GM21576 (cell line): ENCODE measurements around the gene DOCK4.
A peak's percentile ranks its signal among the peaks of the same experiment; 100 is the strongest.

Source experiments
- ATAC-seq: cut with Tn5 transposase; IDR thresholded peaks from one replicate; pipeline ENCODE4 v1.9.1; 2021; ENCODE audit warnings: mild to moderate bottlenecking, moderate library complexity; ENCODE audit not compliant: unreplicated experiment

The DOCK4 gene

DNA sequence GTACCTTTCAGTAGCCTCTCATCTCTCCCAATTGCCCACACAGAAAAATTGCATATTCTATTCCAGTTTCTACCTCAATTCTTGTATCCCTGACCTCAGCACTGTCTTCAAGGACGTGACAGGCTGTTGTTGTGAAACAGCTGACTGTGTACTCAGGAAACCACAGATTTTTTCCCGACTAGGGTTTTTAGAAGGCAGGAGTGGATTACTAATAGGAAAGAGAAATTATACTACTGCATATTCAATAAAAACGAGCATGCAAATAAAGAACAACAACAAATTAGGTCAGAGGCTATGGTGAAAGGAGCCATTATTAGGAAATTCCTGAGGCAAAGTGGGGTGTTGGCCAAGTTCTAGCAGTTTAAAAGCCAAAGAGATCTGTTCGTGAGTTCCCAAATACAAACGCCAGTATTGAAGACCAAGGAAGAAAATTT, 93.4 kb downstream of the DOCK4 start:
- no peak for ATAC-seq

DNA sequence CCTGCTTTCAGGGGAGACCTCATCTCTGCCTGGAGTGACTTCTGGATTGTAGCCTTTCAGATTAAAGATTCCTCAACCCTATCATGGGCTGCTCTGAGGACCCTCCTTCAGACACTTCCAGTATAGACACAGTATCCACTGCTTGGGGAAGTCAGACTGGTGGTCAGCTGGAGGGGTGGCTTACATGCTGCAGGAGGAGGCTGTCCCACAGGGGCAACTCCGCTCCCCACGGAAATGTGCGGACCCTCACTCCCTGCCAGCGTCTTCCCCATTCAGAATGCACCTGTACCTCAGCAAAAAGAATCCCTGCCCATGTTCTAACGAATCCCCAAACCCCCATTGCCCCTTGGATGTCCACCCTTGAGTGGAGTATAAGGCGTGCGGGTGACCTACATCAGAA, 95.5 kb downstream of the DOCK4 start:
- no peak for ATAC-seq

DNA sequence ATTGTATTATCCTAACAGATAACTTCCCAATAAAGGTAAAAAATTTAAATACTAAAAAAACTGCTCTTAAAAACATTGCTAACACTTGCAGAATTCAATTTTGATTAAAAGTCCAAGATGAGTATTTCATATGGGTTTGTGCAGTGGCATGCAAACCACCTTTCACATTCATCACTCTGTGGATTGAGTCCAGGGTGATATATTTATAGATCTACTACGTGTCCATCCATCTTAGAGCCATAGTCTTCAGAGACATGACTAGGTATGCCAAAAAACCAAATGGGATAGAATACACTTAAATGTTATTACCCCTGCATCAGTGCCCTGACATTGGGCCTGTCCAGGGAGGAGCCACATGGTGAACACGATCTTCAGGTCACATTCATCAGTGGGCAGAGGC, 96.0 kb downstream of the DOCK4 start:
- no peak for ATAC-seq

DNA sequence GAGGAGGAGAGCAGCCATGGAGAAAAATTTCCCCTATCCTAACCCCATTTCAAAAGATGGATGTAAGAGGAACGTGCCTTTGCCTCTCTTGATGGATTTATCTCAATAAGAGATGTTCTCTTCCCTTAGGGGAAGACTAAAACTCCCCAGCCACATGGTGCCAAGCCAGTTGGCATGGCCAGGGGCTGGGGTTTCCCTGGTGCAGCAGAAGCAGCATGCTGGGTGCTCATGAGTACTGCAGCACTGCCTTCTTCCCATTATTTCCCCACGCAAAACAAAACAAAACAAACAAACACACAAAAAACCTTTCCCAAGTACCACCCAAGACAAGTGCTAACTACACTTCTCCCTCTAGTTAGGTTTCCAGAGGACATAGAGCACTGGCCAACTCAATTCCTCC, 97.2 kb downstream of the DOCK4 start:
- ATAC-seq: no peak

DNA sequence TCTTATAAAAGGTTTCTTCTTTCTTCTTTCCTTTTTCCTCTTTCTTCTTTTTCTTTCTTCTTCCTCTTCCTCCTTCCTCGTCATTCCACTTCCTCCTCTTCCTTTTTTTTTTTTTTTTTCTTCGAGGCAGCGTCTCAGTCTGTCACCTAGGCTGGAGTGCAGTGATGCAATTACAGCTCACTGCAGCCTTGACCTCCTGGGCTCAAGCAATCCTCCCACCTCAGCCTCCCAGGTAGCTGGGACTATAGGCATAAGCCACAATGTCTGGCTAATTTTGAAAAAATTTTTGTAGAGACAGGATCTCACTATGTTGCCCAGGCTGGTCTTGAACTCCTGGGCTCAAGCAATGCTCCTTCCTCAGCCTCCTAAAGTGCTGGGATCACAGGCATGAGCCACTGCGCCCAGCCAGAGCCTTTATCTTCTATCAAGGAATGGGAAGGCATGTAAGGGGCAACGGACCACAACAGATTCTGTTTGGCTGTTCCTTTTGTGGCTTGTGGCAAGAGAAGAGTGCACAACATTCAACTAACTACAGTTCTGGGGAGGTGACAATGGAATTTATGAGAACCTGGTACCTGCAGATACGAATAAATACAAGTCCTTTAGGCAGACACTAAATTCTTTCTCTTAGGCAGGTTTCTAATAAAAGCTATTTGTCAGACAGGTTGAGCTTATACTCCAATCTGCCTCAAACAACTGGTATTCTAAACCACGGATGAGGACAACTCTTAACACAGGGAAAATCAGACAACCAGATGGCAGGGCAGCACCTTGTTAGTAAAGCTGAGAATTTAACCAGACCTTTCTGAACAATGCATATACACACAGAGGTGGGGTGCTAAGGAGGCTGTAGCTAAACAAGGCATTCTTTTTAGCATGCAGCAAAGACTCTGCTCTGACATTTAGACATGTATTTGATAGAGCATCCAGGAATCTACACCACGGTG, 100.3 kb downstream of the DOCK4 start:
- ATAC-seq: no peak

DNA sequence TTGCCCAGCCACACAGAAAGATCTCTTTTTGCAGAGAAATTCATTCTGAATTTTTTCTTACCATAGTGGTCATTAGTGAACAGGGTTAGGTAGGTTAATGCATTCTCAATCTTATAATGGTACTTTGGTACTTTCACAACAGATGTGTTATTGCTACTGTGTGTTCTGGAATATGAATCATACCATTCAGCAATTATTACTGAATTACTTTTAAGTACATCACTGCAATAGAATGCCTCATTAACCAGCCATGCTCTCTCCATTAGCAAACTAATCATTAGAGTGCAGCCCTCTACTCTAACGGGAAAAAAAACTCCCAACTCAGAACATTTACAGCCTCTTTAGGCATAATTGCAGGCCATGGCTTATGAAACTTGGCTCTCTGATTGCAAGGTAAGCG, 102.1 kb downstream of the DOCK4 start:
- ATAC-seq: no peak

DNA sequence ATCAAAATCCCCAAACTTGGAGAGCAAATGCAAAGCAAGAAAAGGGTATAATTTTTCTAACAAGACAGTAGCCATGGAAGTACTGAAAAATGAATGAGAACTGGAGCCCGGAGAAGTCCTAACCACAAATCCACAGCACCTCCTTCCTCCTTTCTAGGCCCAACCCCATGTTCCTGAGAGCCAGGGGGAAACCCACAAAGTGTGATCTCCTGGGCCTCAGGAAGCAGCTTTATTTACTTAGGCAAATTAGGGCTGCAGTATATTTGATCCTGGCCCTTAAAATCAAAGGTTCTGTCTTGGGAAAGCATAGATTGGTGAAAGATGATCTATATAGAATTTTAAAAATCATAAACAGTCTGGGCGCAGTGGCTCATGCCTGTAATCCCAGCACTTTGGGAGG, 103.0 kb downstream of the DOCK4 start:
- ATAC-seq: no peak

DNA sequence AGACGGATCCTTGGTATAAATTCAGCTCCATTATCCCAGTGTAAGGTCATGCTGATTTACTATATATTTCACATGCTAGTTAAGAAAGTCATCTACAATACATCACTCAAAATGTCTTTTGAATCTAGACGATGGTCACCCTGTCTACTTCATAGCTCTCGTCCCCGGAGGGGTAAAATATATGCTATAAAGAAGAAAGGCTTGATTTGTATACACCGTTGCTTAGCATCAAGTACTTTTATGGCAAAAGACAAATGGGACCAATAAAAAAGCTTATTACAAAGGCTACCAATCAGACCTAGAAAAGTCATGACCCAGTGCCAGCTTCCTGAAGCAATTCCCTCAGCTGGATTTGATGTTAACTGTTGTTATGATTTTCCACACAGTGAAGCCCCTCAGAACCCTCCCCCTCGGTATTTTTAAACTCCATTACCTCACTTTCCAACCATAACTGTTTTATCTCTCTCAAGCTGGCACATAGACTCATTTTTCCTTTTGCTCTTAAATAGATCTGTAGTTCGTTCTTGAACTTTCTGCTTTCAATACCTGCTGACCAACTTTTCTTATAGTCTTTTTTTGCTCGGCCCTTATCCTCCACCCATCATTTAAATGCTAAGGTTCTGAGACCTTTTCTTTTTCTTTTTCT, 104.9 kb downstream of the DOCK4 start:
- ATAC-seq: no peak

DNA sequence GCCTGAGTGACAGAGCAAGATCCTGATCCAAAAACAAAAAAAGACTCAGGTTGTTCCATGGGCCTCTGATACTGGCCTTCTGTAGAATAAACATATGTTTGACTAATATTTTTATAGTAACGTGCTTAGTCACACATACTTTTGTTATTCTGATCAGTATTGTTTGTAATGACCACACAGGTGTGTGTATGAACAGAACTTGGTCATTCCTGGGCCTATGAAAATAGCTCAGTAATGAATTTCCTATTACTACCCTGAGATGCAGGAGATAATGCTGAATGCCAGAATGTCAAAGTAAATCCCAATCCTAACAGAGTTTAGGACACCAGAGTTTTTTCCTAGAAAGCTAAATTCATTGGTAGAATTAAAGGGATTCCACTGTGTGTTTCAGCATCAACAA, 108.7 kb downstream of the DOCK4 start:
- no peak for ATAC-seq

DNA sequence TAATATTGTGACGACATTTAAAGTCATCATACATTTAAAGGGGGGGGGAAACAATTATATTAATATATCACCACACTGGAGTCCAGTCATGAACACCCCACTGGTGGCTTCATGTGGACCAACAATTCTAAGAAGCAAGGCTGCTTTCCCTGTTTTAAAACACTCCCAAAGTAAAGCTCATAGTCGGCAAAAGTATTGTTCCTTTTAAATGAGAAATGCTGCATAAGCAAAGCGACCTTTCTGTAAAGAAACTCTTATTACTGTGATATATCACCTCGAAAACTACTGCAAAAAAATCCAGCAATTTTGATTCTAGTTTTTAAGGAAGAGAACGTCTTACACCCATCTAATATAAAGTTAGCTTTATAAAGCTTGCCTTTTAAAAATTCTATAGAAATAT, 112.8 kb downstream of the DOCK4 start:
- no peak for ATAC-seq

DNA sequence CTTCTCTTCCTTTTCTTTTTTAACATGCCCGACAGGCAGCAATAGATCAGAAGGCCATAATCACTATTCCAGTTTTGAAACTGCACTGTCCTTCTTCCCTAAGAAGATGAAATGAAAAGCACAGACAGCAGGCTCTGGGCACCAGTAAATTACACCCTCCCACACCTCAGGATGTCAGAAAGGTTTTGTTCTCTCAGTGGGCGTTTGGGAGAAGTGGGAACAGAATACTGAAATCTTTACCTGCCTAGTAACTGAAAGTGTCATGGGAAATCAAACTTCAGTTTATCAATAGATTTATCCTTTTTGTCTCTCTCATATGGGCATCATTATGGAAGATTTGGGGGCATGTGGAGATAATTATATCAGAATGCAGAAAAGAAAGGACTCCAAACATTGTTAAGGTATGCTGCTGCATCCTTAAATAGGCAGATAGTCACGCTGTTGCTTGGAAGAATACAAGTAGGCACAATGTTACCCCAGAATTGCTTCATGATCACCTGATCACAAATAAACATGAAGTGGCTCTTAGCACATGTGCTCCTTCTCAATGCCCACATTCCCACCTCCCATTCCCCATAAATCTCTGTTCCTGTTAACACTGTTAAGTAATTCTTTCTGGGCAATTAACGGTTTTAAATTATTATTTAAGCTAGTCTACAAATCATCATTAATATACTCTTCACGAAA, 113.3 kb downstream of the DOCK4 start:
- no peak for ATAC-seq

DNA sequence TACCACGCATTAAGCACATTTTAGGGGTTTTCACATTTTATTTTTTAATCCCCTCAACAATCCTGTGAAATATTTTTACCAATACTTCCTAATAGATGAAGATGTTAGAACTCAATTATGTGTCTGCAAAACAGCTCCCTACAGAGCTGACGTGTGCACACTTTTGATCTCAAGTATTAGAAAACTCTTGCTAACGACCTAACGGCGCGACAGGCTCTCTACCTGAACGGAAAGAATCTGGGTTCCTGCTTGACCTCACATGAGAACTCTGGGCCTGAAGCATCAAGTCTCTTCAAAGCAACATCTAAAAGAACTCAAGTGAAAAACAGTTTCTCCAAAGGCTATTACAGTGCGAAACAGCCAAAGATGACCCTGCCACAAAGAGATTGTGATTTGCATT, 113.9 kb downstream of the DOCK4 start:
- ATAC-seq: no peak

DNA sequence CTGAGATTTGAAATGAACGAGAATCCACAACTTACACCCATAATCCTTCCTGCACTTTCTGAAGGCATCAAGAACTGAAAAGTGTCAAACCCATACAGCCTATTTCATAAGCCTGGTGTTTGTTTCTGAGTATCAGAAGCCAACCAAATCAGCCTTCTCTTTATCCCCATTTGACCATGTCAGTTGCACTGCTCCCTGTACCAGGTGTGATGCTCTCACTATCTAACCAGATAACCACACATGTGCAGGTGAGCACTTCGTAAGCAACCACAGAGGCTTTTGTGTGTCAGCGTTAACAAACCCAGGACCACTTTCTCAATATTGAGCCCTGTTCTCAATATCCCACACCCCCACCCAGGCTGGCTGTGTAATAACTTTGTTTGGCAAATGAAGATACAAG, 114.4 kb downstream of the DOCK4 start:
- ATAC-seq: no peak

DNA sequence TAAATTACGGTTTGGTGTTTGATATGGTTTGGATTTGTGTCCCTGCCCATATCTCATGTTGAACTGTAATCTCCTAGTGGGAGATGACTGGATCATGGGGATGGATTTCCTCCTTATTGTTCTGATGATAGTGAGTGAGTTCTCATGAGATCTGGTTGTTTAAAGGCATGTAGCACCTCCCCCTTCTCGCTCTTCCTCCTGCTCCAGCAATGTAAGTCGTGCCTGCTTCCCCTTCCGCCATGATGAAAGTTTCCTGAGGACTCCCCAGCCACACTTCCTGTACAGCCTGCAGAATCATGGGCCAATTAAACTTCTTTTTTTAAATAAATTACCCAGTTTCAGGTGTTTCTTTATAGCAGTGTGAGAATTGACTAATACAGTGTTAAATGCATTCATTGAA, 116.6 kb downstream of the DOCK4 start:
- ATAC-seq: no peak

DNA sequence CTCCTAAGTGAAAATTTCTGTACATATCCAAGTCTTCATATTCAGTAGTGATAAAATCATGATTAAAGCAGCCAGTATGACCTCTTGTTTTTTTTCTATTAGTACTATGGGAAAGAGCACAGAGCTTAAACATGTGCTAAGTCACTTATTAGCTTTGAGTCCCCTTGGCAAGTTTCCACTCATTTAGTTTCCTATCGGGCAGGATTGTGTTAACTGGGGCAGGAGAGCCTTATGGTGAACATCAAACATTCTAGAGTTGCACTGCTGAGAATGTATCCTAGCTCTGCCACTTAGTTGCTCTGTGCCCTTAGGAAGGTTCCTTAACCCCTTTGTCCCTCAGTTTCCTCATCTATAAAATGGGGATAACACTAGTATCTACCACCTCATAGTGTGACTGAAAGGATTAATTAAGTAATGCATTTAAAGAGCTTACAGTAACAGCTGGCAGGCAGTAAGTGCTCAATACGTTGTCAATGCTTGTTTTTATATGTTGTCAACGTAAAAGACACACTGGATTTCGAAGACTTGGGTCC, 117.6 kb downstream of the DOCK4 start:
- no peak for ATAC-seq

DNA sequence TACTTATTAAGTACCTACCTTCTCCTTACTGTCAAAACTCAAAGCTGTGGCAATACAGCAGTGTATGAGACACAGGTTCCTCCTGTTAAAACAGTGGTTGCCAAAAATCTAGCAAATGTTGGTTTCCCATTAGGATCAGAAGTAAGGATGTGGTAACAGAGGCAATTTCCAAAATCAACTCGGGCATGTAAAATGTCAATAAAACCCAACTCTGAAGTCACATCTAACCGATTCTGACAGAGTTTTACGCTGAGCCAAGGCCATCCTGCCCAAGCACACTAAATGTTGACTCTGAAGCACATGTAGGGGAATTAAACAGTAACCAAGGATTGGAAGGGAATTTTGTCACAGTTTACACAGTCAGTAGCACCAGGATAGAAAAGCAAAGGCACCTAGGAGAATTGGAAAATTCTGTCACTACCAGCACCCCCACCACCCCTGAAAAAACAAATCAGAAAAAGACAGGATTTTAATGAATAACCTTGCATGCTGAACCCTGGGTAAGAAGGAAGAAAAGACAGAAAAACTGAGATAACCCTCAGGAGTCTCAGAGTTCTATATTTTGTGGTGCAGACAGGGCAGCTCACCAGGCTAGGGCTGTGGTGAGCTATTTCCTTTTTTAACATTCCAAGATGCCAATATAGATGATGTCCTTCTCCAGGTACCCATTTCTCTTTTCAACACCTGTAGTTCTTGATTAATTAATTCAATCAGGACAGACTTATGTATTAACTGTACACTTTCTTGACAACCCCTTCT, 119.5 kb downstream of the DOCK4 start:
- ATAC-seq: no peak

DNA sequence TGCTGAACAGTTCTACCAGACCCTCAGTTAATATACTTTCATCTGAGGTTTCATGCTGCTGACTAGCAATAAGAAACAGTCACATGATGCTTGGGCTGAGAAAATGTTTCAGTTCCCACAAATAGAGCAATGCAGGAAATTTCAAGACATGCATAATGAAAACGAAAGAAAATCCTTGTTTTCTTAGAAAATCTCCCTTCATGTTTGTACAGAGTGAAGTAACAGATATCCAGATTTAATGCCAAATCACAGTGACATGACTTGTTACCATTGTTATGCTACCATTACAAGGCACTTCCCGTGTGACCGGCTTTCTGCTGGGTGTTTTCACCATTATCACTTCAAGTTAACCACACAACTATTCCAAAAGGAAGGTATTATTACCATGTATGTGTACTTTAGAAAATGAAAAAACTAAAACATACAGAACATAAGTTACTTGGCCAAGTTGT, 121.7 kb downstream of the DOCK4 start:
- ATAC-seq: peak; percentile 53

DNA sequence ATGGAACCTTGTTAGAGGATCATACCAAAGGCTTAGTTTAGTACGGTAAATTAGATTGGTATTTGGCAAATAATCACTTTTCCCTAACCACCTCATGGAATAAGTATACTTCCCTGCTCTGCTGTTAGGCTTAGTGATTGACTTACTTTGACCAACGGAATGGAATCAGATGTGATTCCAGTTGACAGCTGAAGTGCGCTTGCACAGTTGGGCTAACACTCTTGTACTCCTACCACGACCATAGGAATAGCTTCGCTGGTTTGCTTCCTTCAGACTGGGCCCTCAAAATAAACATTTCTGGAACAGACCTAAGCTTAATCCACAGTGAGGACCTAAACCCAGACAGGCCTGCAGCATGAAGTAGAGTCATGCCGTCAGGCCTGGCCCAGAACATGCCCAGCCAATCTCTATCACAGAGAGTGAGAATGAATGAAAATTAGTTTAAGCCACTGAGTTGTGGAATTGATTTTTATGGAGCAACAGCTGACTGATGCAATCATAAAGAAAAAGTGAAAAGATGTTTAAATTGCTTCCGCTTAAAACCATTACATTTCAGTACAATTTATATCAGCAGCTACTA, 122.3 kb downstream of the DOCK4 start:
- ATAC-seq: no peak

DNA sequence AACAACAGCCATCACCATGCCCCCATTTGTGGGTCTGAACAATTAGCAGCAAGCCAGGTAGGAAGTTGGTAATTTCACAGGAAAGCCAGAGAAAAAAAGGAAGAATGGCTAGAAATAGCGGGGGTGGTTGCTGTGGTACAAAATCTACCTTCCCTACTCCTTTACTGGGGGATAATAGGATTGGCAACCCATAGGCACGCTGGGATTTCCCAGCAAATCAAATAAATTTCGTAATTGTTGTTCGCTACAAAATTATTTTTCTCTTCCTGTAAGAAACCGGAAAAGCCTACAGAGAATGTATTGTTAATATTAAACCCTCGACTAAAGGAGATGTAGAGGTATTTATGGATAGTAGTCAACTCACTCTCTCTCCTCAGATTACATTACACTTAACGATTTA, 123.9 kb downstream of the DOCK4 start:
- ATAC-seq: no peak

DNA sequence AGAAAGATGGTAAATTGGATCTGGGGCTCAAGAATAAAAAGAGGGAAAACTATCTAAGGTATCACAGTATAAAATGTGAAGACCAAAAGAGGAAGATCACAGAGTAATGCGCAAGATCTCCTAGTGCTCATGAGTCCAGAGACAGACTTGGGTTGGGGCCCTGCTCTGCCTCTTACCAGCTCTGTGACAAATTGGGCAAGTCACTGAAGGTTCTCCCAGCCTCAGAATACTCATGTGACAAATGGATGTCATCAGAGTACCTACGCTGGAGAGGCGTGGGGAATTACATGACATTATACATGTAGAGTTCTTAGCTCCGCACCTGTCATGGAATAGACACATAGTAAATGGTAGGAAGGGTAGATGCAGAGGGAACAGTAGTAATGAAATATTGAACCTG, 124.4 kb downstream of the DOCK4 start:
- no peak for ATAC-seq
